ENCODE measurements around the gene SLC2A4RG.

Gene SLC2A4RG

DNA sequence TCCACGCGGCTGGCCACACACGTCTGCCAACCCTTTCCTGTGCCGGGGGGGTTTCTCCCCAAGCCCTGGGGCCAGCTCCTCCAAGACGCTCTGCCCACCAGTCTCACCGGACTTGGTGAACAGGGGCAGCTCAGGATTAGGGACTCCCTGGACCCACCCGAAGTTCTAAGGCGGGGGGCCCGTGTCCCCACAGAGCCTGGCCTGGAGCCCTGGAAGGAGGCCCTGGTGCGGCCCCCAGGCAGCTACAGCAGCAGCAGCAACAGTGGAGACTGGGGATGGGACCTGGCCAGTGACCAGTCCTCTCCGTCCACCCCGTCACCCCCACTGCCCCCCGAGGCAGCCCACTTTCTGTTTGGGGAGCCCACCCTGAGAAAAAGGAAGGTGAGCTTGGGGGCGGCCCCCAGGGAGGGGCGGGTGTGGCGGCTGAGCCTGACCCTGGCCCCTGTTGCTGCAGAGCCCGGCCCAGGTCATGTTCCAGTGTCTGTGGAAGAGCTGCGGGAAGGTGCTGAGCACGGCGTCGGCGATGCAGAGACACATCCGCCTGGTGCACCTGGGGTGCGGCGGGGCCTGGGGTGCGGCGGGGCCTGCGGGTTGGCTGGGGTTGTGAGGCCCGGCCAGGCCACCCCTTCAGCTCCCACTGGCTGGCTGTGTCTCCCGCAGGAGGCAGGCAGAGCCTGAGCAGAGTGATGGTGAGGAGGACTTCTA lies 2.3 kb downstream of the SLC2A4RG start:
- no peak for DNase-seq

DNA sequence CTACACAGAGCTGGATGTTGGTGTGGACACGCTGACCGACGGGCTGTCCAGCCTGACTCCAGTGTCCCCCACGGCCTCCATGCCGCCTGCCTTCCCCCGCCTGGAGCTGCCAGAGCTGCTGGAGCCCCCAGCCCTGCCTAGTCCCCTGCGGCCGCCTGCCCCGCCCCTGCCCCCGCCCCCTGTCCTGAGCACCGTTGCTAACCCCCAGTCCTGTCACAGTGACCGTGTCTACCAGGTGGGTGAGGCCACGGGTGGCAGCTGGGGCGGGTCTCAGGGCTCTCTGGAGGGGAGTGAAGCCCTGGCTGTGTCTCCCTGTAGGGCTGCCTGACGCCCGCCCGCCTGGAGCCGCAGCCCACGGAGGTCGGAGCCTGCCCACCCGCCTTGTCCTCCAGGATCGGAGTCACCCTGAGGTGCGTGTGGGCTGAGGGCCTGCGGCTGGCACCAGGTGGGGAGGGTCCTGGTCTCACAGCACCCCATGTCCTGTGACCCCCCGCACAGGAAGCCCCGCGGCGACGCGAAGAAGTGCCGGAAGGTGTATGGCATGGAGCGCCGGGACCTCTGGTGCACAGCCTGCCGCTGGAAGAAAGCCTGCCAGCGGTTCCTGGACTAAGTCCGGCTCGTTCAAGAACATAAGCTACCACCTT lies 2.9 kb downstream of the SLC2A4RG start:
- no peak for DNase-seq

DNA sequence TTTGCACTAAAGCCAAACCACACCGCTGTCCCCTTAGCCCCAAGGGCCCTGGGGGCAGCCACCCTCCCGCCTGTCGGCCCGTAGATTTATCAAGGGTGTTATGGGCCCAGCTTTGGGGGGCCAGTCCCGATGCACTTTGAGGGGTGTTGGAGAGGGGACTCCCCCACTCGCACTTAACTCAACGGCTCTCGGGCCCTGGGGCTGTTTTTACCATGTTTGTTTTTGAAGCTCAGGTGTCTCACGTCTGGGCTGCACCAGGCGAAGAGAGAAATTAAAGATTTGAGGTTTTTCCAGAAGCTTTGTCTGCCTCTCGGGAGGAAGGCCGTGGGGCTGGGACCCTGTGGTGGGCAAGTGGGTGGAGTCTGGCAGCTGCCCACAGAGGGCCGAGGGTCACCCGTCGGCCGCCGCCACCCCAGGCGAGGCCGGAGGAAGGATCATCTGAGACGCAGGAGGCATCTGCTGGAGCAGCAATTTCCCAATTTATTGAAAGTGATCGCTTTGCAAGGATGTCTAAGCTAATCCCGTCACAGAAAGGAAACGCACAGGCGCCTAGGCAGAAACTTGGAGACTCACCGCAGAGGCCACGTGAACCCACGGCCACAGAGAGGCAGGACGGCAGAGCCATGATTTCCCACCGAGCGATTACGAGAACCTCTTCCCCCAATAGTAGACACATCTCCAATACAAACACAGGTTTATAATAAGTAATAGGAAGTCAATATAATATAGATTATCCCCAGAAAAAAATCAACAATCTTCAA lies 3.8 kb downstream of the SLC2A4RG start:
- no peak for DNase-seq

DNA sequence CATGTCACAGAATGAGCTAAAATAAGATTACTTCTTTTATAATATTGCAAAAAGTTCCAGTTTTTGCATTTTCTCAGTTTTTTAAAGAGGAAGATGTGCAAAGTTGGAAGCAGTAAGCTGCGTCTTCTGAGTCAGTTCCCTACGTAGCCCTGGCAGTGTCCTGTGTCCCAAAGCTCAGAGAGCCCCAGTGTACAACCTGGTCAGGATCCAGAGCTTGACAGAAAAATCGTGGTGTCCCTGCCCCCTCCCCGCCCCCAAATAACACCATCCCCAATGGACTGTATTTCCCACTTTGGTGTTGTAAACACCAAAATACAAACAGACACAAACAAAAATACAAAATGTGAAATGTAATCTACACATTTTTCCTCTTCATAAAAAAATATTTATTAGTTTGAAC lies 4.6 kb downstream of the SLC2A4RG start:
- DNase-seq, result no peak

DNA sequence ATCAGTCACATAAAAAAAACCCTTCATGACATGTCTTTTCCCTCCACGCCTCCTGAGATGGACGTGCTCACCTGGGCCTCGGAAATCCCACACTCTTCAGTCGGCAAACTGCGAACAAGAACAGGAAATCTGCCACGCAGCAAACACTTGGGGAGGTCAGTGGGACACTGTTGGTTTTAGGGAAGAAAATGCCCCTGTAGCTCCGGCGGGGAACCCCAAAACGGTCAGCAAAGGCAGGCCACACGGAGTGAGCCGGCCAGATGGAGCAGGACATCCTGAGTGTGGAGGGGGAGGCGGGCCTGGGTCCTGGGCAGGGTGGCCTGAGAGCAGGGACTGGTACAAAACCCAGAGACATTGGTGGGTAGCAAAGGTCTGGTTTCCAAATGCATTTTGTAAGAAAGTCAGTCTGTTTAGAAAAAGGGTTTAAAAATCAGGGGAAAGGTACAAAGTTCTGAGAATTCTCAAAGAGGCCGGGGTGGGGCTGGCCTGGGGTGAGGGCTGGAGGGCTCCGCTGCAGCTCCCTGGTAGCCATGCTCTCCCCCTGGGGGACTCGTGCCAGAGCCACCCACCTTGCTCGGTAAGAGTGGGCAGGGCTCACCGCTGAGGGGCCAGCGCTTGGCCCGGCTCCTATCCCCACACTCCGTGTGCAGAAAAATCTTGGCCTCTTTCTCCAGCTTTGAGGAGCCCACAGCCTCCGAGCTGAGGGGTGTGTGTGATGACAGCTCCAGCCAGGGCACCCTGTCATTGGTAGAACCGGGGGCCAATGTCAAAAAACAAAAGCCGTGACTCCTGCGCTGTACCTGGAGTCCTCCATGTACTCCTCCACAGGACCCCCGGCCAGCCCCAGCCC lies 5.2 kb downstream of the SLC2A4RG start:
- DNase-seq, result no peak

DNA sequence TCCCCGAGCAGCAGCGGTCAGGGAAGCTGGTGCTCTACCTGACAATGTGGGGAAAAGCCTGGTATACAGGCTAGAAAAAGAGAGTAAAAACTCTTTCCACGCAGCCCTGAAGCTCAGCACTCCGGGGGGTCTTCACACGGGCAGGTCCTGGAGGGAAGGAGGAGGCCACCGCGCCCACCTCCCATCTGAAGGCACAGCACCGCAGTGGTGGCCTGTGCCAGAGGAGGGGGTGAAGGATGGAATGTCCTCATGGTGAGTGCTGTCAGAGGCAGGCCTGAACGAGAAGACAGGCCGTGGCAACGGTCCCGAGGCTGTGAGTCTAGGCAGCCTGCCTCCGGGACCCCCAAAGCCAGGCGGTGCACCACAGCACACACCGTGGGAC lies 5.8 kb downstream of the SLC2A4RG start:
- no peak for DNase-seq

DNA sequence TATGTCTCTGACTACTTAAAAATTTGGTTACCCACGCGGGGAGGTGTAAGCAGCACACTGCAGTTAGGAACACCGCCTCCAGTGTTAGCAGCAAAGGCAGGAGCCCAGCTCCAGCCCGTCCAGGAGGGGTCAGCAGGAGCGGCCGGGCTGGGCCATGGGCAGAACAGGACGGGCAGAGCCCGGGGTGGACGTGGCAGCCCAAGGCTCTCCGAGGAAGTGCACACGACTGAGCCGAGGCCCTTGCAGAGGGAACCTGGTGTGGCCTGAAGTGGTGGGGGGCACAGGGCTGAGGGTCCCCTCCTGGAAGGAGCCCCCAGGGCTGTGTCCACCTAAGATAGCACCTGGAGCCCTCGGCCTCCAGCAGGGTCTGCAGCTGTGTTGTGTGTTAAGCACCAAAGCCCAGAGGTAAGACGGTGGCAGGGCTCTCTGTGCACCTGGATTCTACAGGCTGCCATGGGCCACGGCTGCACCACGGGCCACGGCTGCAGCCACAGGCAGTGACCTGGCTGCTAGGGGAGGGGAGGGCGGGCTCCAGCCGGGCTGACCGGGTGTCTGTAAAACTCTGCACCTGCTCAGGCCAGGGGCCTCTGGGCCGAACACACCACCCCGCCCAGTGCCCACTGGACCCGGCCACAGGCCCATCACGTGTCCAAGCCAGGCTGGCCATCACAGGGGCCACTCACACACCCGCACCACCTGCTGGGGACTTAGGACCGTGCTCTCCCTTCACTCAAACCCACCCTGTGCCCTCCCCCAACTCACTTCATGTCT lies 6.6 kb downstream of the SLC2A4RG start:
- DNase-seq, result no peak

DNA sequence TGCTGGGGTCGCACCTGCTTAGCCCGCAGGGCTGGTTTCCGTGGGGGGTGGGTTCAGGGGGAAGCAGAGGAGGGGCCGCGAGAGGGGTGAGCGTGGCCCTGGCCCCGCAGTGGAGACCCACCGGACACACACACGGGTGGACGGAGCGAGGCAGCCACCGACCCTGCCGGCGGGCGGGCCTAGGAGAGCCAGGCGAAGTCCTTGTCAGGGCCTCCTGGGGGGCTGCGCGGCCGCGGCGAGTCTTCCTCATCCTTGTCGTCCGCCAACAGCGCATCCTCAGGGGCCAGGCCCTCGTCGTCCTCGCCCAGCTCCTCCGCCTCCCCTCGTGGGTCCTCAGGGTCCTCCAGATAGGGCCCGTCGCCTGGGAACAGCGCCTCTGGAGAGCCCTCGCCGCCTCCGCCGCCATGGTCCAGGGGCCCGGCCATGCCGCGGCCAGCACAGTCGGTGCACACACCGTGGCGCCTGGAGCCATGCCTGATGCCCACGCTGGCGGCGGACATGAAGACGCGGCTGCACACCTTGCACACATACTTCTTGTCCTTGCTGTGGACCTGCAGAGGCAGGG lies 7.3 kb downstream of the SLC2A4RG start:
- no peak for DNase-seq

DNA sequence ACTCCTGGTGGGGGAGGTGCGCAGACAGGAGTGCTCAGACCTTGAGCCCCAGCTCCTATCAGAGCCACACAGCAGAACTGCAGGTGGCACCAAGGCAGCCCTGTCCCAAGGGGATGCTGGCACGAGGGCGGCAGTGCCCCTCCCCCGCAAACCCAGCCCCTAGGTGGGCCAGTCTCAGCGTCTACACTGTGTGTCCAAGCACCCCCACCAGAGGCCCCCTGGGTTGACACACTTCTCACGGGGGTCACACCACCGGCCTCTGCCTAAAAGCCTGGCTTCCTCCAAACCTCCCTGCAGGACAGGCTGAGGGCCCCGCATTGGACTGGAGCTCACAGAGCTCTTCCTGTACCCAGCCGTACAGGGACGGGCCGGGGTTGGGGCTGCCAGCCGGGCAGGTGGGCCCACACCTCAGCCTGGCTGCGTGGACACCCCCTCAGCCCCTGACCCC lies 8.1 kb downstream of the SLC2A4RG start:
- DNase-seq, result no peak

DNA sequence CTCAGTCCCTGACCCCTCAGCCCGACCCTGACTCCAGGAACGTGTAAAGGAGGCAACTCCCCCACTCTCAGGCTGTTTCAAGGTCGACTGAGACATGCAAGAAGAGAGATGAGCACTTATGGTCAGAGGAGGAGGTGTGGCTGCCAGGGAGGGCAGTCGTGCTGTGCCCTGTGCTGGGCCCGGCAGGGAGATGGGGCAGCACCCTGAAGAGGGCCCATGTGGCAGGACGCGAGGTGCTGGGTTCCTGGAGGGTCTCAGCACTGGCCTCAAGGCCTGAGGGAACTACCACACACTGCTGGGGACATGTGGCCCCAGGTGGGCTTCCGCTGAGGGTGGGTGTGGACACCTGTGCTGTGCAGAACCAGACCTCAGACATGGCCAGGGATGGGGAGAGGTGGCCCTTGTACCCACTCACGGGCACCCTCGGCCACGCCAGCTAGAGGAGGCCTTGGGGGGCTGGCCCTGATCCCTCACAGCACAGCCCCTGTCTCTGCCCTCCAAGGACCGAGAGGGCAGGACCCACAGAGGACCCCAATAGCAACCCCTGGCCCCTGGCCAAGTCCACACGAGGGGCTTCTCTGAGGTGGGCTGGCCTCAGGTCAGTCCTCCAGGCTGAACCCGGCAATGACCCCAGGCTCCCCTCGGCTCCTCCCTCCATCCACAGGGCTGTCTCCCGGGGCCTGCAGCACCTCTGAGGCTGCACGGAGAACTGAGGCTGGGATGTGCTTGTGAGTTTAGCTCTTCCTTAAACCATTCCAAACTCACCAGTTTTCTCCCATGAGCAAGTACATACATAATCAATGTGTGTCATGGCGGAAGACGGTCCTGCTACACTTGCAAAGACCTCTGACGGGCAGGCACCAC lies 8.7 kb downstream of the SLC2A4RG start:
- no peak for DNase-seq

DNA sequence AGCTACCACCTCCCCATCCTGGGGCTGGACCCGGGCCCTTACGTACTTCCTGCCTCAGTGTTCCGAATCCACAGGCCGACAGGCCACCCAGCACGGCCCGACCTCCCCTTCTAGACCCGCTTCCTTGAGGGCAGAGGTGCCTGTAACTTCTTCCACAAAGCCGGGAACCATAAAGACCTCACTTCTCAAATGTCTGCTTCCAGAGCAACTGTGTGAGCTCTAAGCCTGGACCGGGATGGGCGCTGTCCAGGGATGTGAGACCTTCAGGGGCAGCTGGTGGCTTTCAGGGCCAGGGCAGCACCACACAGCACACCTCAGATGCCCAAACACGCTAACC lies 9.3 kb downstream of the SLC2A4RG start:
- DNase-seq, result no peak

DNA sequence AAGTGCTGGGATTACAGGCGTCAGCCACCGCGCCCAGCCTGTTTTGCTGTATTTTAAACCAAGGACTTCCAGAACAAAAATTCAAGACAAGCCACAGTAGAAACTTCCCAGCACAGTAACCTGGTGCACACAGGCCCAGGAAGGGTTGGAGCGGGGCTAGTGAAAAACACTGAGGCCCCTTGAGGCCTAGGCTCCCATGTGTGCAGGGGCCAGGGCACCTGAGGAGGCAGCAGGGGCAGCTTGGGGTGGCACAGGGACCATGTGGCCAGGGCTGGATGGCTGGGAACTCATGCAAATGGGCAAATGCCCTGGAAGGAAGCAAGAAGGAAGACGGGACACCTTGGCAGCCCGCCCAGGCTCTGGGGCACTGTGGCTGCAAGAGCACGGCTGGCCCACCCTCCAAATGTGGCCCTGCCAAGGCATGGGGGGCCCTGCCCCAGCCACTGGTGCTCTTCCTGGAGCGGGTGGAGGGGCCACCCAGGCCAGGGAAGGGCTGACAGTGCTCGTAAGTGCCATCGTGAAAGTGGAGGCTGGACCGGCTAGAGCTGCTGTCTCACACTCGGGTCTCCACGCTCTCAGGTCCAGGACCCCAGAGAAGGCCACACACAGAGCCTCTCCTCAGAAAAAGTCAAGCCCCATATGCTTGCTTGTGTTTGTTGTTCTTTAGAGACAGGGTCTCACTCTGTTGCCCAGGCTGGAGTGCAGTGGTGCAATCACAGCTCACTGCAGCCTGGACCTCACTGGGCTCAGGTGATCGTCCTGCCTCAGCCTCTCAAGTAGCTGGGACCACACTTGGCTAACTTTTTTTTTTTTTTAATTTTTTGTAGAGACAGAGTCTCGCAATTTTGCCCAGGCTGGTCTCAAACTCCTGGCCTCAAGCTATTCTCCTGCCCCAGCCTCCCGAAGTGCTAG lies 10.3 kb downstream of the SLC2A4RG start:
- no peak for DNase-seq

DNA sequence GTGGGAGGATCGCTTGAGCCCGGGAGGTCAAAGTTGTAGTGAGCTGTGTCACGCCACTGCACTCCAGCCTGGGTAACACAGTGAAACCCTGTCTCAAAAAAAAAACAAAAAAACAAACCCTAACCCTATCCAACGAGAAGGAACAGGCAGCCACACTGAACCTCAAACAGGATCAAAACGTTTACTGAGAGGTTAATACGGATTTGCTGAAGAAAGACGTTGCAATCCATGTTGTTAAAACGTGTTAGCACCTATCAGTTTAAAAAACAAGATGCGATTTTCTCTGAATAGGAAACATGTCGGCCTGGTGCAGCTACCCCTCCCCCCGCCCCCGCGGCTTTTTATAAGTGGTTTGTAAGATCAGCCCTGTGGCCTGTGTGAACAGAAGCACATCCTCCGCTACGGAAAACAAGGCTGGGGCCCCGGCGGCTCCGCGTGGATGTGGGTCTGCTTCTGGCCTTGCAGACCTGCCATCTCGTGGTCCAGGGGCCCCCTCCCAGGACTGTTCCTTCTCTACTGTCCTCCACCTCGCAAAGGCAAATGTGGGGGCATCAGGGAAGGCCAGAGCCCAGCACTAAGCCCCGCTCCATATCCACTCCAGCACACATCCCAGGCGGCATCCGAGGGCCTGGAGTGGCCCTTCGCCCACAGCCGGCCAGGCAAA lies 11.4 kb downstream of the SLC2A4RG start:
- DNase-seq, result peak; percentile 51 to 62

DNA sequence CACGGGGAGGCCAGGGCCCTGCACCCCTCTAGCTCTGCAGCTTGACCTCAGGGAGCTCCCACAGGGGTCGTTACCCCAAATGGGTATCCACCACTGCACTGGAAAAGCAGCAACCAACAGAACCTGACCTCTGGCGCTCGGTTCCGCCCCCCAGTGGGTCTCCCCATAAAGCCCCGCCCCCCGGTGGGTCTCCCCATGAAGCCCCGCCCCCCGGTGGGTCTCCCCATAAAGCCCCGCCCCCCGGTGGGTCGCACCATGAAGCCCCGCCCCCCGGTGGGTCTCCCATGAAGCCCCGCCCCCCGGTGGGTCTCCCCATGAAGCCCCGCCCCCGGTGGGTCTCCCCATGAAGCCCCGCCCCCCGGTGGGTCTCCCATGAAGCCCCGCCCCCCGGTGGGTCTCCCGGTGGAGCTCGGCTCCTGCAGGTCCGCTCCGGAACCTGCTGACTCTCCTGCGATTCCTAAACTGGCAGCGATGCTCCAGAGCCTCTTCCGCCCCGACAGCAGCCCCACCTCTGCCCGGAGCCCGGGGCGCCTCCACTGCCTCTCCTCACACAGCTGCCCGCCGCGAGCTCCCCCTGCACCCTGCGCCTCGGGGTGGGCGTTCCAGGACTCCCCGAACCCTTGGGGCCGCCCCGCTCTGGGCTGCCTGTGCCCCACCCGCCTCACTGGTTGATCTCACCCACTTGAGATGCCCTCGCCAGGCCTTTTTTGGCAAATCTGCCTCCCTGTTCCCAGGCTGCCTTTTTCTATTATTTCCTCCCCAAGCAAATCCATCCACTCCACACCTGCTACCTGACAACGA lies 12.1 kb downstream of the SLC2A4RG start:
- DNase-seq, result no peak

DNA sequence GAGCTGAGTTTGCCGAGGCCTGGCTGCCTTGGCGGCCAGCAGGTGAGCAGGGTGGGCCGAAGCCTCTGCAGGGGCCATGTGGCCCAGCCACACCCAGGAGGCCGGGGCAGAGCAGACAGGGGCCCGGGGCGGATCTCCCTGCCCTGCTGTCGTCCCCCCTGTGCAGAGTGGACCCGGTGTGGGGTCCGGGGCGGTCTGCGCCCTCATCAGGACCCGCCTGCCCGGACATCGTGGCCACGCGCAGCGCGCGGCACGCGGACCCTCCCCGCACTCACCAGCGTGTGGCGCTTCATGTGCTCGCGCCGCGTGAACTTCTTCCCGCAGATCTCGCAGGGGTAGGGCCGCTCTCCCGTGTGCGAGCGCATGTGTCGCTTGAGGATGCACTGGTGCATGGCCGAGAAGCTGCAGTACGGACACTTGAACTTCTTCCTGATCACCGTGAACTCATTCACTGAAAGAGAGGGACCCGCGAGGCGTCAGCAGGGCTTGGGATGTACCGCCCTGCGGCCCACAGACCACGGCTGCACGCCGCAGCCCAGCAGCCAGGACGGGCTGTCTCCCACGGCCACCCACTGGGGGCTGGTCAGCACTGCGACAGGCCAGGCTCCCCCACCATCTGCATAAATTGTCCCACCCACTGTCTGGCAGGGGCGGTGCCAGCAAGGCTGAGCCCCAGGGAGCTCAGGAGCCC lies 13.0 kb downstream of the SLC2A4RG start:
- no peak for DNase-seq

DNA sequence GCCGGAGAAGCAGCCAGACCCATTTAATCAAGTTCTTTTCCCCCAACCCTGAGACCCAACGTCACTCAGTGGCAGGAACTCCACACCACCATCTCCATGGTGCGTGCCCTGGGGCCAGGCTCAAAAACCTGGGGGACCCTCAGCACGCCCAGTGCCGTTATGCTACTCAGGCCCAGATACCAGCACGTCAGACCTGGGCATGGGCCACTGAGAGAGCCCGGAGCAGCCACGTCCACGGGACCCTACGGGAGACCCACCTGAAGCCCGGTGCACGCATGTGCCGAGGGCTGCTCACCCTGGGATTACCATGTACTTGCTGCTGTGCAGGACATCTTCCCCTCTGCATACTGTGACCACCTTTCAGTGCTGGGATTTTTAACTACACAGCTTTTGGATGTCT lies 13.8 kb downstream of the SLC2A4RG start:
- no peak for DNase-seq

DNA sequence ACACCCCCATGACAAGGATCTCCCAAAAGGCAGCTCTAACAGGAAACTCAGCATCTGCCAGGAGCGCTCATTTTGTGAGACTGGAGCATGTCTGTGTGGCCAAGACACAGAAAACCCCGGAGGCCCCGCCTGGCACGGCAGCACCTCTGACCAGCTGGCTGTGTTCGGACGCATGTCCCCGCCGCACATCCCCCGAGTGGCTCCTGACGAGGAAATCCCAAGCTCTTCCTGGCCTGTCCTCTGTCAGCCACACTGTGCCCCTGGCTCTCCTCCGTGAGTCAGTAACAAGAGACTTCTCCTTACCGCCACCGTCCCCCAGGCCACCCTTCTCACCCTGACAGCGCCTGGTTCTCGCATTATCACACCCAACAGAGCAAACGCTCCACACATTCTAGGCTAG lies 14.4 kb downstream of the SLC2A4RG start:
- DNase-seq, result no peak
